ENCODE results near the gene RNF43.

The RNF43 gene

GRCh38 chr17:58417300-58418092 is at the start of gene RNF43:
TSS of gene RNF43 (minus strand) at chr17:58417534. CDS start at chr17:58415577, 1,957 bp downstream.
- no peak for FAIRE-seq

- FAIRE-seq = no peak
Observed at GRCh38 chr17:58455491-58455890, 38.2 kb upstream of the RNF43 start.

DNA sequence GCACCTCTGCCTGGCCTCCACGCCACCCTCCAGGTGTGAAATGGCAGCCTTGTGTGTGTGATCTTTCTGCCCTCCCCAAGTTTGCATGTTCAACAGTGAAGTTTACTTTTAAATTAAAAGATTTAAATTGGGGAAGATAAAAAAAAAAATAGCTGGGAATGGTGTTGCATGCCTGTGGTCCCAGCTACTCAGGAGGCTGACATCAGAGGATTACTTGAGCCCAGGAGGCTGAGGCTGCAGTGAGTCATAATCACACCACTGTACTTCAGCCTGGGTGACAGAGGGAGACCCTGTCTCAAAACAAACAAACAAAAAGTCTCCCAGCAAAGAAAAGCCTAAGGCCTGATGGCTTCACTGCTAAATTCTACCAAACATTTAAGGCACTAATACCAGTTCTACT is 35.4 kb upstream of the RNF43 start:
- FAIRE-seq = no peak

GRCh38 chr17:58447039-58447975 is 30.0 kb upstream of the RNF43 start:
- FAIRE-seq = no peak

DNA sequence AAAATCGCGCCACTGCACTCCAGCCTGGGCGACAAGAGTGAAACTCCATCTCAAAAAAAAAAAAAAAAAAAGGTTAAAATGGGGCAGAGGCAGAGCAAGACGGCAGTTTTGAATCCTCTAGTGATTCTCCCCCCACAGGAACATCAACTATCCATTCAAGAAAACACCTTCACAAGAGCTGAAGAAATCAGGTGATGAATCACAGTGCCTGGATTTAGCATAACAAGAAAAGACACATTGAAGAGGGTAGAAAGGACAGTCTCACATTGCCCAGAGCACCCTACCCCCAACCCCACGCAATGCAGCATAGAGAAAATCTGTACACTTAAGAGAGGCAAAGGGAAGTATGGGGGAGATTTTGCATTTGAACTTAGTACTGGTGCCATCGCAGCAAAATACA is 28.8 kb upstream of the RNF43 start:
- FAIRE-seq = no peak

- no peak for FAIRE-seq
Observed at GRCh38 chr17:58436805-58437239, 19.5 kb upstream of the RNF43 start.

GRCh38 chr17:58436245-58436644 is 18.9 kb upstream of the RNF43 start:
- FAIRE-seq = no peak

GRCh38 chr17:58432806-58433573 is 15.7 kb upstream of the RNF43 start:
- FAIRE-seq = no peak

GRCh38 chr17:58427807-58428206 is 10.5 kb upstream of the RNF43 start:
- FAIRE-seq = no peak

GRCh38 chr17:58421711-58422110 is 4.4 kb upstream of the RNF43 start:
- FAIRE-seq = no peak

- no peak for FAIRE-seq
Observed at GRCh38 chr17:58420827-58421226, 3.5 kb upstream of the RNF43 start.

DNA sequence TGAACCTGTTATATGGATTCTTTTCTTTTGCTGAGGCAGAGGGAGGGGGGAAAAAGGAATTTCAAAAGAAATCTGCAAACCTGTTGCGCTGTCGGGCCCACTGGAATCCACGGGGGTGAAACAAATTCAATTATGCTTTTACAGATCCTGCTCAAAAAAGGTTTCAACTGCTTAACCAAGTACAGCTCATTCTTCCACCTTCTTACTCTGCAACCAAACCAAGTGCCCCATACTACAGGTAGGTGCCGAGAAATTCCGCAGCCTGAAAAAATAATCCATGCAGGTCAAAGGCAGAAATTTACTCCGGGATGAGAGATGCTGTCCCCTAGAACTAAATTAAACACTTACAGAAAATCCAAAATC is 416 bp downstream of the RNF43 start:
- FAIRE-seq = no peak

DNA sequence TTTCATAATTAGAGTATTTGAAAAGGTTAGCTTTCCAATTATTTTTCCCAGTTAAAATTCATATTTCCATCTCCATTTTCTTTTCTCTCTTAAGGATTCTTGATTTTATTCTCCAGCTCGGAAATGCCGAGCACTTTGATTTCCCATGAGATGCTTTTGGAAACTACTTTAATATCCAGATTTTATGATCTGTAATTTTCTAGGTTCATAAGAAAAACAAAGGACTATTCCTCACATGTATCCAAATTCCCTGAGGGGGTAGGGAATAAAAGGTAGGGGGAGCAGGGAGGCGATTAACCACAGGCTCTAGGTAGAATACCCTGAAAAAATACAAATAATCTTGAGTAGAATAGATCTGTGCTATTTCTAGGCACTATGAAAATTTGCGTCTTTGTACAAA is 938 bp downstream of the RNF43 start:
- FAIRE-seq = no peak

DNA sequence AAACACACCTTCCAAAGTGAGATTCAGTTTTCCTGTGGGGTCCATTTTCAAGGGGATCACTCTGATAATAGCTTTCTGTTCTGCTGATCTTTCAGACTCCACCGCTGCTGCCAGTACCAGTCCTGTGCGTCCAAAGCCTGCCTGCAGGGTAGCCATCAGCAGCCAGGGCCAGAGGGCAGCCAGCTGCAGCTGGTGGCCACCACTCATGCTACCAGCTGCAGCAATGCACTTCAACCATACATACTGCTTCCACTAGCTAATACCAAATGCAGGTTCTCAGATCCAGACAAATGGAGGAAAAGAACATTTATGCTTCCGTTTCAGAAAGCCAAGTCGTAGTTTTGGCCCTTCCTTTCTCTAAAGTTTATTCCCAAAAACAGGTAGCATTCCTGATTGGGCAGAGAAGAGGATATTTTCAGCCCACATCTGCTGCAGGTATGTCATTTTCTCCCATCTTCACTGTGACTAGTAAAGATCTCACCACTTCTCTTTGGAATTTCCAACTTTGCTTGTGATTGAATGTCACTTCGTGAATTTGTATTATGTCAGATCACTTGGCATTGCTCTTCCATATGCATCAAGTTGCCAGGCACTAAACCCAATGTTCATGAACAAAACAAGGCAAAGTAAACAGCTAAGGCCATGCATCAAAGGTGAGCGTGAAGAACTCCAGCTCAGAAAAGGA is 1.8 kb downstream of the RNF43 start:
- FAIRE-seq = no peak

GRCh38 chr17:58414596-58414997 is 2.7 kb downstream of the RNF43 start:
- no peak for FAIRE-seq

GRCh38 chr17:58413684-58414083 is 3.6 kb downstream of the RNF43 start:
- FAIRE-seq = no peak

- no peak for FAIRE-seq
Observed at GRCh38 chr17:58412961-58413586, 4.3 kb downstream of the RNF43 start.

- FAIRE-seq = no peak
Observed at GRCh38 chr17:58412064-58412703, 5.2 kb downstream of the RNF43 start.

DNA sequence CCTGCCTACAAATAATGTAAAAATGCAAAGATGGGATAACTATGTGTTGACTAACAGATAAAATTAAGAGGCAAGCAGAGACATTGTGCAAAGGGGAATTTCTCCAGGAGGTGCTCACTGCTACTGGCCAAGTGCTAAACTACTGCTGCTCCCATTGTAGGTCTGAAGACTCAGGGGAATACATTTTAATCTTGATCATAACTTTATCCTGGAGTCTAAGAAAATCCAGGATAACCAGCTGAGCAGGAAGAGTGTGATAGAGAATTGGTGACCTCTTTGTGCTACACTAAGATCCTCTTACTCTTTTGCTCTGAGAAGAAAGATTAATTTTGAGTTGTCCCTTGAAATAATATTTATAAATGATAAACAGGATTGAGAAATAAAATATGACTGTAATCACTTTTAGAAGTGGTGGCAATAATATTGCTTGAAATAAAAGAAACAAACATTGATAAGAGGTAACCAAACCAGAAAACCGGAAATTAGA is 5.9 kb downstream of the RNF43 start:
- no peak for FAIRE-seq

GRCh38 chr17:58410714-58411407 is 6.5 kb downstream of the RNF43 start:
- no peak for FAIRE-seq

DNA sequence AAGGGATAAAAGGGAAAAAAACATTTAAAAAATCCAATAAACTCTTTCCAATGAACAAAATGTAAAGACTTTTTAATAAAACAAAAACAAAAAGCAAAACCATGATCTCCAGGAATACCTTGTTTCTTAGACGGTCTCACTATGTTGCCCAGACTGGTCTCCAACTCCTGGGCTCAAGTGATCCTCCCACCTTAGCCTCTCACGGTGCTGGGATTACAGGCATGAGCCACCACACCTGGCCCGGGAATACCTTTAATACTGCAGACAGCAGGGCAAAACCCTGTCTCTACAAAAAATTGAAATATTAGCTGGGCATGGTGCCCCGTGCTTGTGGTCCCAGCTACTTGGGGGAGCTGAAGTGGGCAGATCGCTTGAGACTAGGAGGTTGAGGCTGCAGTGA is 7.9 kb downstream of the RNF43 start:
- no peak for FAIRE-seq
